ENCODE data around the gene LRMDA.

LRMDA gene

GRCh38 chr10:75444781-75445386, 13.5 kb downstream of the LRMDA start:
- DNase-seq (ENCODE audit: low read depth in 2 of 2) = no peak

- no peak for DNase-seq (ENCODE audit: low read depth in 2 of 2)
Measured at GRCh38 chr10:75446508-75446907, 15.1 kb downstream of the LRMDA start.

GRCh38 chr10:75448166-75448565, 16.7 kb downstream of the LRMDA start:
- no peak for DNase-seq (ENCODE audit: low read depth in 2 of 2)

GRCh38 chr10:75449382-75450074, 18.1 kb downstream of the LRMDA start:
- DNase-seq (ENCODE audit: low read depth in 2 of 2) = no peak

GRCh38 chr10:75450075-75450445, 18.6 kb downstream of the LRMDA start:
- DNase-seq (ENCODE audit: low read depth in 2 of 2) = no peak

- DNase-seq (ENCODE audit: low read depth in 2 of 2) = no peak
Measured at GRCh38 chr10:75450644-75451640, 19.5 kb downstream of the LRMDA start.

- no peak for DNase-seq (ENCODE audit: low read depth in 2 of 2)
Measured at GRCh38 chr10:75451831-75452230, 20.4 kb downstream of the LRMDA start.

- no peak for DNase-seq (ENCODE audit: low read depth in 2 of 2)
Measured at GRCh38 chr10:75452997-75453396, 21.6 kb downstream of the LRMDA start.

- no peak for DNase-seq (ENCODE audit: low read depth in 2 of 2)
Measured at GRCh38 chr10:75456122-75456521, 24.7 kb downstream of the LRMDA start.

- DNase-seq (ENCODE audit: low read depth in 2 of 2) = no peak
Measured at GRCh38 chr10:75460059-75460458, 28.6 kb downstream of the LRMDA start.

- DNase-seq (ENCODE audit: low read depth in 2 of 2) = no peak
Measured at GRCh38 chr10:75461672-75462649, 30.5 kb downstream of the LRMDA start.

- no peak for DNase-seq (ENCODE audit: low read depth in 2 of 2)
Measured at GRCh38 chr10:75462865-75463264, 31.4 kb downstream of the LRMDA start.

GRCh38 chr10:75464478-75465449, 33.3 kb downstream of the LRMDA start:
- no peak for DNase-seq (ENCODE audit: low read depth in 2 of 2)

- DNase-seq (ENCODE audit: low read depth in 2 of 2) = no peak
Measured at GRCh38 chr10:75465450-75465827, 34.0 kb downstream of the LRMDA start.

- DNase-seq (ENCODE audit: low read depth in 2 of 2) = no peak
Measured at GRCh38 chr10:75466001-75466400, 34.6 kb downstream of the LRMDA start.

- DNase-seq (ENCODE audit: low read depth in 2 of 2) = no peak
Measured at GRCh38 chr10:75466886-75467285, 35.5 kb downstream of the LRMDA start.

- DNase-seq (ENCODE audit: low read depth in 2 of 2) = no peak
Measured at GRCh38 chr10:75468612-75469005, 37.2 kb downstream of the LRMDA start.

- no peak for DNase-seq (ENCODE audit: low read depth in 2 of 2)
Measured at GRCh38 chr10:75469006-75469616, 37.7 kb downstream of the LRMDA start.

- DNase-seq (ENCODE audit: low read depth in 2 of 2) = no peak
Measured at GRCh38 chr10:75470901-75471300, 39.5 kb downstream of the LRMDA start.

GRCh38 chr10:75472685-75473084, 41.3 kb downstream of the LRMDA start:
- DNase-seq (ENCODE audit: low read depth in 2 of 2) = no peak

Data from stimulated activated CD4-positive, alpha-beta T cell treated with anti-CD3 and anti-CD28 coated beads, Interleukin-12 subunit alpha, Interleukin-12 subunit beta, amount 100 ng/mL, for 24 hours (primary cell).